HL-60 (cell line): ENCODE results near the gene CD40LG.

Experiments used
- GABPA ChIP-seq: IDR thresholded peaks from 2 replicates; pipeline ENCODE4 v1.6.1; 2012; ENCODE audit warnings: low read depth
- POLR2AphosphoS5 ChIP-seq: IDR thresholded peaks from 2 replicates; pipeline ENCODE4 v1.6.1; 2012; ENCODE audit warnings: low read depth
- TF ChIP-seq, protein P1 (sequence below): IDR thresholded peaks from one replicate; pipeline ENCODE4 v1.5.1; 2011; ENCODE audit warnings: low read length, control low read depth, inconsistent platforms; ENCODE audit not compliant: insufficient read depth
- TF ChIP-seq, protein P2 (sequence below): IDR thresholded peaks from 2 replicates; pipeline ENCODE4 v1.6.1; 2012; ENCODE audit warnings: low read depth; ENCODE audit not compliant: insufficient replicate concordance

DNA sequence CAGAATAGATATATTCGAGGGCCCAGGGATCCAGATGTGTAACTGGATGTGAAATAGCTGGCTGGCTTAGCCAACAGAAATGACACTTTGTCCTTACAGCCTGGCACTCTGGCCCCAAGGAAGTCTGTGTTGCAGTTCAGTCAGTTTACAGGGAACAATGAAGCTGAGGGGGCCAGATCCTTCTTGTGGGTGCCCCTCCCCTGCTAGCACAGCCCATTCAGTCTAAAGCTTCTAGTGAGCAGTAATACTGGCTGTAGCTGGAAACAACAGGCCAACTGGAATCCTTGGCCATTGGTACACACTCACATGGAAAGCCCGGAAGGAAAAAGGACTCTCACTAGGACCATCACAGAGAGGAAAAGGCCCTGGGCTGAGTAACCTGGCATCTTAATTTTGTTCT lies 22.7 kb upstream of the CD40LG start:
- TF ChIP-seq, protein P1, sequence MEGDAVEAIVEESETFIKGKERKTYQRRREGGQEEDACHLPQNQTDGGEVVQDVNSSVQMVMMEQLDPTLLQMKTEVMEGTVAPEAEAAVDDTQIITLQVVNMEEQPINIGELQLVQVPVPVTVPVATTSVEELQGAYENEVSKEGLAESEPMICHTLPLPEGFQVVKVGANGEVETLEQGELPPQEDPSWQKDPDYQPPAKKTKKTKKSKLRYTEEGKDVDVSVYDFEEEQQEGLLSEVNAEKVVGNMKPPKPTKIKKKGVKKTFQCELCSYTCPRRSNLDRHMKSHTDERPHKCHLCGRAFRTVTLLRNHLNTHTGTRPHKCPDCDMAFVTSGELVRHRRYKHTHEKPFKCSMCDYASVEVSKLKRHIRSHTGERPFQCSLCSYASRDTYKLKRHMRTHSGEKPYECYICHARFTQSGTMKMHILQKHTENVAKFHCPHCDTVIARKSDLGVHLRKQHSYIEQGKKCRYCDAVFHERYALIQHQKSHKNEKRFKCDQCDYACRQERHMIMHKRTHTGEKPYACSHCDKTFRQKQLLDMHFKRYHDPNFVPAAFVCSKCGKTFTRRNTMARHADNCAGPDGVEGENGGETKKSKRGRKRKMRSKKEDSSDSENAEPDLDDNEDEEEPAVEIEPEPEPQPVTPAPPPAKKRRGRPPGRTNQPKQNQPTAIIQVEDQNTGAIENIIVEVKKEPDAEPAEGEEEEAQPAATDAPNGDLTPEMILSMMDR = no peak
- TF ChIP-seq POLR2AphosphoS5 = no peak
- TF ChIP-seq, protein P2, sequence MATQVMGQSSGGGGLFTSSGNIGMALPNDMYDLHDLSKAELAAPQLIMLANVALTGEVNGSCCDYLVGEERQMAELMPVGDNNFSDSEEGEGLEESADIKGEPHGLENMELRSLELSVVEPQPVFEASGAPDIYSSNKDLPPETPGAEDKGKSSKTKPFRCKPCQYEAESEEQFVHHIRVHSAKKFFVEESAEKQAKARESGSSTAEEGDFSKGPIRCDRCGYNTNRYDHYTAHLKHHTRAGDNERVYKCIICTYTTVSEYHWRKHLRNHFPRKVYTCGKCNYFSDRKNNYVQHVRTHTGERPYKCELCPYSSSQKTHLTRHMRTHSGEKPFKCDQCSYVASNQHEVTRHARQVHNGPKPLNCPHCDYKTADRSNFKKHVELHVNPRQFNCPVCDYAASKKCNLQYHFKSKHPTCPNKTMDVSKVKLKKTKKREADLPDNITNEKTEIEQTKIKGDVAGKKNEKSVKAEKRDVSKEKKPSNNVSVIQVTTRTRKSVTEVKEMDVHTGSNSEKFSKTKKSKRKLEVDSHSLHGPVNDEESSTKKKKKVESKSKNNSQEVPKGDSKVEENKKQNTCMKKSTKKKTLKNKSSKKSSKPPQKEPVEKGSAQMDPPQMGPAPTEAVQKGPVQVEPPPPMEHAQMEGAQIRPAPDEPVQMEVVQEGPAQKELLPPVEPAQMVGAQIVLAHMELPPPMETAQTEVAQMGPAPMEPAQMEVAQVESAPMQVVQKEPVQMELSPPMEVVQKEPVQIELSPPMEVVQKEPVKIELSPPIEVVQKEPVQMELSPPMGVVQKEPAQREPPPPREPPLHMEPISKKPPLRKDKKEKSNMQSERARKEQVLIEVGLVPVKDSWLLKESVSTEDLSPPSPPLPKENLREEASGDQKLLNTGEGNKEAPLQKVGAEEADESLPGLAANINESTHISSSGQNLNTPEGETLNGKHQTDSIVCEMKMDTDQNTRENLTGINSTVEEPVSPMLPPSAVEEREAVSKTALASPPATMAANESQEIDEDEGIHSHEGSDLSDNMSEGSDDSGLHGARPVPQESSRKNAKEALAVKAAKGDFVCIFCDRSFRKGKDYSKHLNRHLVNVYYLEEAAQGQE = no peak
- TF ChIP-seq GABPA = no peak
